H1 (cell line): ENCODE measurements around the gene AURKAIP1. TPM values are rescaled to one million over a fixed set of nuclear protein-coding genes. Genes with fewer than 3 reads are reported as not detected.
A peak's percentile ranks its signal among the peaks of the same experiment; 100 is the strongest.

ENCODE experiments used
- ASH2L ChIP-seq: fragments of 200-600, 300-600 bp; sonication (generic); IDR thresholded peaks from one replicate; pipeline ENCODE4 v1.7.1; 2017; ENCODE audit warnings: low read length
- BCL11A ChIP-seq, 2 experiments: IDR thresholded peaks; one replicate each; pipeline ENCODE4 v1.6.1; 2011; ENCODE audit warnings: low read depth in 2 of 2, low read length in 2 of 2, mild to moderate bottlenecking in 2 of 2
- CBX5 ChIP-seq: fragments of 300-800, 300-1000 bp; sonication (generic); IDR thresholded peaks from 2 replicates; pipeline ENCODE4 v1.7.1; 2016; ENCODE audit warnings: antibody characterized with exemption, low read length, low read depth
- GTF2F1 ChIP-seq: IDR thresholded peaks from 2 replicates; pipeline ENCODE4 v1.6.1; 2012; ENCODE audit warnings: low read depth, low read length, improper control_type of control experiment, borderline replicate concordance
- KDM1A ChIP-seq: fragments of 200-600, 300-600 bp; sonication (generic); IDR thresholded peaks from 2 replicates; pipeline ENCODE4 v1.7.1; 2016; ENCODE audit warnings: mild to moderate bottlenecking, low read length, borderline replicate concordance
- NANOG ChIP-seq: IDR thresholded peaks from 2 replicates; pipeline ENCODE4 v1.6.1; 2011; ENCODE audit warnings: low read length, low read depth, mild to moderate bottlenecking, inconsistent platforms; ENCODE audit not compliant: insufficient read depth, poor library complexity, severe bottlenecking
- NRF1 ChIP-seq: IDR thresholded peaks from 2 replicates; pipeline ENCODE4 v1.6.1; 2011; ENCODE audit warnings: mild to moderate bottlenecking, low read depth, low read length, improper control_type of control experiment
- RBBP5 ChIP-seq: IDR thresholded peaks from 2 replicates; pipeline ENCODE4 v1.7.1; 2012; ENCODE audit warnings: low read depth, mild to moderate bottlenecking, inconsistent platforms, low read length, moderate library complexity, borderline replicate concordance
- RXRA ChIP-seq: IDR thresholded peaks from 2 replicates; pipeline ENCODE4 v1.6.1; 2011; ENCODE audit warnings: low read depth, mild to moderate bottlenecking, low read length, moderate library complexity; ENCODE audit not compliant: insufficient read depth
- SIN3A ChIP-seq, 2 experiments: IDR thresholded peaks in 1 of 2; conservative IDR thresholded peaks in 1 of 2; 2 replicates each; pipeline ENCODE4 v1.6.1; 2011 to 2012; ENCODE audit warnings: low read length in 2 of 2, improper control_type of control experiment in 1 of 2, low read depth in 1 of 2, mild to moderate bottlenecking in 1 of 2
- SIRT6 ChIP-seq: IDR thresholded peaks from one replicate; pipeline ENCODE4 v1.7.1; 2012; ENCODE audit warnings: low read length, inconsistent platforms
- SIX5 ChIP-seq: IDR thresholded peaks from 2 replicates; pipeline ENCODE4 v1.6.1; 2011; ENCODE audit warnings: mild to moderate bottlenecking, low read depth, low read length
- TAF7 ChIP-seq: optimal IDR thresholded peaks from 2 replicates; pipeline ENCODE3; 2011; ENCODE audit warnings: low read depth, mild to moderate bottlenecking, inconsistent platforms, low read length, moderate library complexity, borderline replicate concordance
- TBP ChIP-seq: IDR thresholded peaks from 2 replicates; pipeline ENCODE4 v1.6.1; 2011; ENCODE audit warnings: low read depth, low read length, improper control_type of control experiment
- polyA plus RNA-seq, 7 experiments: library from polyadenylated mRNA; depleted of rRNA in 3 of 7; stranded (reverse) in 5 of 7; unstranded in 2 of 7; fragments of >200 nt in 5 of 7; fragments of 200-250 nt in 2 of 7; gene quantifications; 1 replicate in 5 of 7; 2 replicates in 1 of 7; 4 replicates in 1 of 7; pipeline versions ENCODE4 v1.2.1 to v1.2.3, GENCODE V29; 2011 to 2013; ENCODE audit warnings: missing spikeins in 2 of 7, mixed read lengths in 2 of 7
- total RNA-seq: library from RNA; stranded (reverse); fragmentation: NEBNext Ultra II Directional; extraction: Animal tissue kit (Norgen Biotek cat#: 25700); gene quantifications from 2 replicates; pipeline ENCODE4 v1.2.1, GENCODE V29; 2021
- TF ChIP-seq, protein P1 (sequence below): IDR thresholded peaks from 2 replicates; pipeline ENCODE4 v1.6.1; 2011; ENCODE audit warnings: low read depth, mild to moderate bottlenecking, low read length; ENCODE audit not compliant: insufficient read depth
- TF ChIP-seq, protein P2 (sequence below): IDR thresholded peaks from 2 replicates; pipeline ENCODE4 v1.6.1; 2012; ENCODE audit warnings: inconsistent platforms
- TF ChIP-seq, protein P3 (sequence below): IDR thresholded peaks from 2 replicates; pipeline ENCODE4 v1.6.1; 2011; ENCODE audit warnings: low read length, improper control_type of control experiment

Gene AURKAIP1
- total and polyA plus RNA-seq, 2 of the 8 experiments (the other 6 are each of a cell fraction or from before 2014, with no cell fraction given) = 87.8 to 194 TPM

DNA sequence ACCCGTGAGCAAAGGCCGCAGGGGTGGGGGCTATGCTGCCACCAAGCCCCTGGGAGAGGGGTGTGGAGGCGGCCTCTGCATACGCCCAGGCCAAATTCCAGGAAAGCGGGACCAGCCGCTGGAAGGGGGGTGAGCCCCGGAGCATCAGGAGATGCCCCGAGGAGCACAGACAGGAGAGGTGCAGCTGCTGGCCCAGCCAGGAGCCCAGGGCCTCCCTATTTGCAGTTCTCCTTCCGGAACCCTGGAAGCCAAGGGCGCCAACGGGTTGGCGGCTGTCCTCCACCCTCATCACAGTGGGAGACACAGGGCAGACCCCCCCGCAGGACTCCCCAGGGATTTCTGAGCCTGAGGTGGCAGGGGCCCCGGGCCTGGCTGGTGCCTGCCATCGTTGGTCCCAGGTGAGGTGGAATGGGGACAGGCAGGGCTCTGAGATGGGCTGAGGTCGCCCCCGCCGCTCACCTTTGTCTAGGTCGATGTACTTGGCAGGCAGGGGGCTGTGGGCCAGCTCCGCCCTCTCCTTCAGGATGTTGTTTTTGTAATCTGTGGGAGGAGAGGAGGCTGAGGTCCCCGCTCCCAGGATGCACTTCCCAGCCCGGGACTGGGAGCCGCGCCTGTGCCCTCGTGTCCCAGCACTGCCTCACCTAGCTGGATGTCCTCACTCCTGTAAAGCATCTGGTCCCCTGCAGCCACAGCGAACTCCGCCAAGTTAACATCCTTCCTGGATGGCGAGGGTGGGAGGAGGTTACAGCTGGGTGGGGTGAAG, 21.4 kb downstream of the AURKAIP1 start (continued):
- TF ChIP-seq, protein P1, sequence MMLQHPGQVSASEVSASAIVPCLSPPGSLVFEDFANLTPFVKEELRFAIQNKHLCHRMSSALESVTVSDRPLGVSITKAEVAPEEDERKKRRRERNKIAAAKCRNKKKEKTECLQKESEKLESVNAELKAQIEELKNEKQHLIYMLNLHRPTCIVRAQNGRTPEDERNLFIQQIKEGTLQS = no peak
- TF ChIP-seq SIRT6 = no peak
- no peak for TF ChIP-seq TAF7
- no peak for TF ChIP-seq GTF2F1
- no peak for TF ChIP-seq SIN3A (conservative IDR thresholded peaks at IDR 0.05 in 1 of 2, IDR thresholded peaks at IDR 0.05 in 1 of 2; ENCODE audit: low read depth in 1 of 2, low read length in 2 of 2)
- TF ChIP-seq, protein P2, sequence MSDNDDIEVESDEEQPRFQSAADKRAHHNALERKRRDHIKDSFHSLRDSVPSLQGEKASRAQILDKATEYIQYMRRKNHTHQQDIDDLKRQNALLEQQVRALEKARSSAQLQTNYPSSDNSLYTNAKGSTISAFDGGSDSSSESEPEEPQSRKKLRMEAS = peak; percentile 74
- no peak for TF ChIP-seq CBX5
- no peak for TF ChIP-seq SIX5
- no peak for TF ChIP-seq ASH2L
- TF ChIP-seq KDM1A = no peak
- no peak for TF ChIP-seq RXRA
- no peak for TF ChIP-seq NRF1
- no peak for TF ChIP-seq BCL11A (IDR thresholded peaks at IDR 0.05; ENCODE audit: low read depth in 2 of 2, low read length in 2 of 2)
- TF ChIP-seq, protein P3, sequence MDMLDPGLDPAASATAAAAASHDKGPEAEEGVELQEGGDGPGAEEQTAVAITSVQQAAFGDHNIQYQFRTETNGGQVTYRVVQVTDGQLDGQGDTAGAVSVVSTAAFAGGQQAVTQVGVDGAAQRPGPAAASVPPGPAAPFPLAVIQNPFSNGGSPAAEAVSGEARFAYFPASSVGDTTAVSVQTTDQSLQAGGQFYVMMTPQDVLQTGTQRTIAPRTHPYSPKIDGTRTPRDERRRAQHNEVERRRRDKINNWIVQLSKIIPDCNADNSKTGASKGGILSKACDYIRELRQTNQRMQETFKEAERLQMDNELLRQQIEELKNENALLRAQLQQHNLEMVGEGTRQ = no peak
- no peak for TF ChIP-seq TBP
- 0 out of 2 replicates have a peak, but pooled peaks have one; percentile 30 for TF ChIP-seq RBBP5
- TF ChIP-seq NANOG = peak; percentile 32
